Measurements from ENCODE around the gene ARPC1B.

DNA sequence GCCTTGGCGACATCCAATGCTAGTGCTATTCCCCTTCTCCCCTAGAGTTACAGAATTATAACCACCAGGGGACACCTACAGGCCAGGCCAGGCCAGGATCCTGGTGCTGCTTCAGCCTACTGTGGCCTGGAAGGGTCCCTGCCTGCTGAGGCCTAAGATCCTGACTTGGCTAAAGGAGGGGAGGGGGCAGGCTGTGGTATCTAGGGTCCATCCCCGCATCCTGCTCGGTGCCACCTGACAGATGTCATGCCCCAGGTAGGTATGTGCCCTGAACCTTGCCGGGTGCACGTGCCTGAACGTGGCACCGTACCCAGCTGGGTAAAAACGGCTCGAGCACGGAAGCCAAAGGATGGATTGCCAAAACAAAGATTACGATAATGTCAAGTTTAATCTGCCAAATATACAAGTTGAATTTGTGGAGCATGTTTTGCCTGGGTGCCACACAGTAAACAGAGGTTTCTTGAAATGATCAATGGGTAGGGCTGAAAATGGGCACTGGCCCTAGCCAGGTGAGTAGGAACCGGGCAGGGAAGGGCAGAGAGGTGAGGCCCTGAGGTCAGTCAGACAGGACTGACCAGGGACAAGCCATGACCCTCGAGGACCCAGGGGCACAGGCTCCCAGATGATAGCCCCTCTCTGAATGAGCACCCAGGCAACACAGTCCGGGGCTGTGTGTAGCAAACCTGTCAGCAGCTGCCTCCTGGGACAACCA lies 21.2 kb downstream of the ARPC1B start:
- TF ChIP-seq, protein P1, sequence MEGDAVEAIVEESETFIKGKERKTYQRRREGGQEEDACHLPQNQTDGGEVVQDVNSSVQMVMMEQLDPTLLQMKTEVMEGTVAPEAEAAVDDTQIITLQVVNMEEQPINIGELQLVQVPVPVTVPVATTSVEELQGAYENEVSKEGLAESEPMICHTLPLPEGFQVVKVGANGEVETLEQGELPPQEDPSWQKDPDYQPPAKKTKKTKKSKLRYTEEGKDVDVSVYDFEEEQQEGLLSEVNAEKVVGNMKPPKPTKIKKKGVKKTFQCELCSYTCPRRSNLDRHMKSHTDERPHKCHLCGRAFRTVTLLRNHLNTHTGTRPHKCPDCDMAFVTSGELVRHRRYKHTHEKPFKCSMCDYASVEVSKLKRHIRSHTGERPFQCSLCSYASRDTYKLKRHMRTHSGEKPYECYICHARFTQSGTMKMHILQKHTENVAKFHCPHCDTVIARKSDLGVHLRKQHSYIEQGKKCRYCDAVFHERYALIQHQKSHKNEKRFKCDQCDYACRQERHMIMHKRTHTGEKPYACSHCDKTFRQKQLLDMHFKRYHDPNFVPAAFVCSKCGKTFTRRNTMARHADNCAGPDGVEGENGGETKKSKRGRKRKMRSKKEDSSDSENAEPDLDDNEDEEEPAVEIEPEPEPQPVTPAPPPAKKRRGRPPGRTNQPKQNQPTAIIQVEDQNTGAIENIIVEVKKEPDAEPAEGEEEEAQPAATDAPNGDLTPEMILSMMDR (IDR thresholded peaks at IDR 0.05), result no peak
- no peak for TF ChIP-seq POLR2AphosphoS5 (IDR thresholded peaks at IDR 0.05)
